PC-3 (cell line): ENCODE results near the gene EPB41L4B.

Experiments used
- EZH2 ChIP-seq: fragments of 300-600 bp; sonication (generic); IDR thresholded peaks from one replicate; pipeline ENCODE4 v1.6.1; 2017; ENCODE audit warnings: antibody characterized with exemption, mild to moderate bottlenecking, low read length; ENCODE audit not compliant: unreplicated experiment
- EZH2phosphoT487 ChIP-seq: fragments of 300-600 bp; sonication (generic); IDR thresholded peaks from 2 replicates; pipeline ENCODE4 v1.6.1; 2018; ENCODE audit warnings: mild to moderate bottlenecking, antibody characterized with exemption, low read length, borderline replicate concordance
- TF ChIP-seq, protein P1 (sequence below): fragments of 300-600 bp; sonication (generic); conservative IDR thresholded peaks from 2 replicates; pipeline ENCODE4 v1.5.1; 2017; ENCODE audit warnings: antibody characterized with exemption, low read depth, mild to moderate bottlenecking, low read length

DNA sequence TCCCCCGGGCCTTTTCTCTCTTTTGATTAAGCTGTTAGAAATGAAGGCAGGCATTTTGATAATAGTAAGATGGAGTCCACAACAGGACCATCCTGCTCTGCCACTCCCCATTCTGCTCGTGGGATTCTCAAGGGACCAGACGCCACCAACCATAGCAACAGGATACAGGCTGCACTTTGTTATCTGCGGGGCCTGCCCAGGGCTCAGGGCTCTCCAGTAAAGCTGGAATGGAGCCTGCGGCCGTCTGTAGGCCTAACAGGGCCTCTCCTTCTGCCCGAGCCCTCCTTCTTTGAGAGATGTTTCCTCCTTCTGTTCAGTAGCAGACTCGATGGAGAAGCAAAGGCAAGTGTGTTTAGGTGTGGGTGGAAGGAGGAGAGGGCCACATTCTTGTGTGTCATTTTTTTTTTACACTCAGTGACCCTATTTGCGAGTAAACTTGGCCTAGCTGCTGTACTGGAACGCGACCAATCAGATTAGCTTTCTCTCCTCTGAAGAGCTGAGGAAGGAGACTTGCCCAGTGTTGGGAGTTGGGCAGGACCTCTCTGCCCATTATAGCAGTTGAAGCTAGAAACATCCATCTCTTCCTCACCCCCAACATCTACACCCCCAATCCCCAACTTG is 8.9 kb upstream of the EPB41L4B start:
- no peak for TF ChIP-seq EZH2
- TF ChIP-seq, protein P1, sequence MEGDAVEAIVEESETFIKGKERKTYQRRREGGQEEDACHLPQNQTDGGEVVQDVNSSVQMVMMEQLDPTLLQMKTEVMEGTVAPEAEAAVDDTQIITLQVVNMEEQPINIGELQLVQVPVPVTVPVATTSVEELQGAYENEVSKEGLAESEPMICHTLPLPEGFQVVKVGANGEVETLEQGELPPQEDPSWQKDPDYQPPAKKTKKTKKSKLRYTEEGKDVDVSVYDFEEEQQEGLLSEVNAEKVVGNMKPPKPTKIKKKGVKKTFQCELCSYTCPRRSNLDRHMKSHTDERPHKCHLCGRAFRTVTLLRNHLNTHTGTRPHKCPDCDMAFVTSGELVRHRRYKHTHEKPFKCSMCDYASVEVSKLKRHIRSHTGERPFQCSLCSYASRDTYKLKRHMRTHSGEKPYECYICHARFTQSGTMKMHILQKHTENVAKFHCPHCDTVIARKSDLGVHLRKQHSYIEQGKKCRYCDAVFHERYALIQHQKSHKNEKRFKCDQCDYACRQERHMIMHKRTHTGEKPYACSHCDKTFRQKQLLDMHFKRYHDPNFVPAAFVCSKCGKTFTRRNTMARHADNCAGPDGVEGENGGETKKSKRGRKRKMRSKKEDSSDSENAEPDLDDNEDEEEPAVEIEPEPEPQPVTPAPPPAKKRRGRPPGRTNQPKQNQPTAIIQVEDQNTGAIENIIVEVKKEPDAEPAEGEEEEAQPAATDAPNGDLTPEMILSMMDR: no peak
- TF ChIP-seq EZH2phosphoT487: no peak
